B cell (primary cell): ENCODE data around the gene HECTD3. TPM values are rescaled to one million over a fixed set of nuclear protein-coding genes. Genes with fewer than 3 reads are reported as not detected.

Experiments used
- ATAC-seq: fragments of 200-7000 bp; cut with Tn5 transposase; one replicate; pipeline ENCODE4 v1.10.0; 2021; ENCODE audit warnings: low read depth, mild to moderate bottlenecking, moderate number of reproducible peaks, moderate library complexity
- CTCF ChIA-PET: fragments of 350-600 bp; sonication (Branson Sonifier 250); formaldehyde crosslinking; loops from one replicate; lab custom pipeline; 2021; ENCODE audit warnings: antibody characterized with exemption, inconsistent platforms; lab: Charles Lee
- POLR2A ChIA-PET: fragments of 350-600 bp; sonication (Branson Sonifier 250); formaldehyde crosslinking; loops from one replicate; lab custom pipeline; 2021; ENCODE audit warnings: antibody characterized with exemption; lab: Charles Lee
- DNase-seq: peaks from one replicate; pipeline ENCODE4 v3.0.0; 2013
- H2AFZ ChIP-seq: 2 replicates; pipeline ENCODE4 v1.6.1; 2012; ENCODE audit warnings: mild to moderate bottlenecking, low read depth, low read length; ENCODE audit not compliant: insufficient read depth, poor library complexity, severe bottlenecking
- H3K27ac ChIP-seq, 2 donors: 1 replicate in 1 of 2; 2 replicates in 1 of 2; pipeline ENCODE4 v1.5.1; 2012 to 2013; ENCODE audit warnings: low read length in 2 of 2, mild to moderate bottlenecking in 2 of 2, moderate library complexity in 1 of 2
- H3K27me3 ChIP-seq, 4 experiments: fragments of 200-600 bp in 1 of 4; sonication (generic) in 1 of 4; replicated peaks in 1 of 4; 1 replicate in 2 of 4; 2 replicates in 2 of 4; pipeline versions ENCODE4 v1.6.1 to v1.7.0; 2013 to 2016; ENCODE audit warnings: low read length in 3 of 4, mild to moderate bottlenecking in 2 of 4, mixed read lengths in 1 of 4, moderate library complexity in 1 of 4; ENCODE audit not compliant: insufficient read depth in 4 of 4, control insufficient read depth in 3 of 4; ENCODE audit errors: control extremely low read depth in 1 of 4
- H3K36me3 ChIP-seq, 2 experiments: replicated peaks in 1 of 2; 1 replicate in 1 of 2; 2 replicates in 1 of 2; pipeline versions ENCODE4 v1.6.1 to v1.7.1; 2013; ENCODE audit warnings: low read length in 1 of 2; ENCODE audit not compliant: insufficient read depth in 2 of 2, control insufficient read depth in 1 of 2; ENCODE audit errors: control extremely low read depth in 1 of 2, extremely low read depth in 1 of 2
- H3K4me1 ChIP-seq, 2 donors: fragments of 200-600 bp in 1 of 2; sonication (generic) in 1 of 2; 1 replicate in 1 of 2; 2 replicates in 1 of 2; pipeline versions ENCODE4 v1.5.1 to v1.6.1; 2013 to 2017; ENCODE audit warnings: low read length in 2 of 2; ENCODE audit not compliant: control insufficient read depth in 2 of 2, insufficient read depth in 2 of 2
- H3K4me2 ChIP-seq: replicated peaks from 2 replicates; pipeline ENCODE3; 2012; ENCODE audit warnings: mild to moderate bottlenecking, low read depth, low read length; ENCODE audit not compliant: poor library complexity, severe bottlenecking
- H3K4me3 ChIP-seq, 5 experiments: fragments of 200-600 bp in 1 of 5; sonication (generic) in 1 of 5; 1 replicate in 3 of 5; 2 replicates in 2 of 5; pipeline versions ENCODE4 v1.5.1 to v1.7.0; 2011 to 2016; ENCODE audit warnings: low read length in 4 of 5, mild to moderate bottlenecking in 4 of 5, low read depth in 2 of 5, control low read depth in 1 of 5, moderate library complexity in 1 of 5; ENCODE audit not compliant: insufficient read depth in 1 of 5; ENCODE audit errors: control extremely low read depth in 1 of 5, extremely low read depth in 1 of 5
- H3K79me2 ChIP-seq: fragments of 200-600 bp; sonication (generic); one replicate; pipeline ENCODE4 v1.6.0; 2016; ENCODE audit warnings: low read length; ENCODE audit not compliant: control insufficient read depth, insufficient read depth
- H3K9ac ChIP-seq: fragments of 200-600 bp; sonication (generic); 2 replicates; pipeline ENCODE4 v1.6.1; 2017; ENCODE audit warnings: mild to moderate bottlenecking, low read length, moderate library complexity
- H3K9me3 ChIP-seq, 3 donors: one replicate each; pipeline versions ENCODE4 v1.6.1 to v1.7.1; 2013; ENCODE audit warnings: low read length in 2 of 3; ENCODE audit not compliant: control insufficient read depth in 2 of 3, insufficient read depth in 1 of 3; ENCODE audit errors: control extremely low read depth in 1 of 3
- H4K20me1 ChIP-seq: 2 replicates; pipeline ENCODE4 v1.6.0; 2012; ENCODE audit warnings: mild to moderate bottlenecking, low read length; ENCODE audit not compliant: insufficient read depth, control insufficient read depth, poor library complexity, severe bottlenecking
- H3K27ac Mint-ChIP-seq: one replicate; pipeline ENCODE4 v1.8.0; 2021; ENCODE audit warnings: mixed read lengths
- H3K27me3 Mint-ChIP-seq: one replicate; pipeline ENCODE4 v1.8.0; 2021; ENCODE audit warnings: mixed read lengths
- H3K4me1 Mint-ChIP-seq: one replicate; pipeline ENCODE4 v1.8.0; 2021; ENCODE audit warnings: mixed read lengths
- H3K4me3 Mint-ChIP-seq: one replicate; pipeline ENCODE4 v1.8.0; 2021; ENCODE audit warnings: mixed read lengths
- H3K9me3 Mint-ChIP-seq: one replicate; pipeline ENCODE4 v1.8.0; 2022; ENCODE audit warnings: mixed read lengths; ENCODE audit not compliant: insufficient read depth
- CTCF ChIP-seq: fragments of 200-600 bp; IDR thresholded peaks from one replicate; pipeline ENCODE4 v1.8.0; 2022; ENCODE audit warnings: antibody characterized with exemption, mild to moderate bottlenecking
- EZH2 ChIP-seq: IDR thresholded peaks from 2 replicates; pipeline ENCODE4 v1.6.1; 2012; ENCODE audit warnings: borderline replicate concordance, low read depth, mild to moderate bottlenecking, moderate library complexity, low read length; ENCODE audit not compliant: insufficient read depth, poor library complexity, severe bottlenecking
- WGBS: methylation state at CpG from one replicate; pipeline ENCODE4 v1.1.5; 2013; ENCODE audit warnings: missing lambda C conversion rate; ENCODE audit not compliant: insufficient coverage; 5-methylcytosine and 5-hydroxymethylcytosine counted together
- intact Hi-C: fragments of 100-400 bp; cut with micrococcal nuclease; formaldehyde crosslinking; loops from one replicate; pipeline ENCODE4 v1.10.0; 2022
- polyA plus RNA-seq: library from polyadenylated mRNA; depleted of rRNA; stranded (reverse); fragments of >200 nt; gene quantifications from 2 replicates; pipeline ENCODE4 v1.2.3, GENCODE V29; 2012
- total RNA-seq, 2 donors: library from RNA; stranded (reverse); fragments of 120-200 nt in 1 of 2; gene quantifications; 1 replicate in 1 of 2; 2 replicates in 1 of 2; pipeline versions ENCODE4 v1.2.3 to v1.2.4, GENCODE V29; 2013 to 2022

HECTD3 gene
- total and polyA plus RNA-seq, 2 donors (not counting 1 experiment from before 2014, with no cell fraction given): 44.5 to 66.8 TPM

- Histone ChIP-seq H3K4me1 (peaks cover 11% of the 10 kb centered on the region in 2 donors), H3K9me3 (no peaks in the 10 kb centered on the region), H3K4me3 (no peak overlapping the region), H4K20me1 (no peaks in the 10 kb centered on the region), H2AFZ (no peak overlapping the region), H3K4me2 (no peak overlapping the region), H3K79me2 (no peaks in the 10 kb centered on the region), H3K9ac (no peak overlapping the region), H3K27ac (no peak overlapping the region), H3K27me3 (no peaks in the 10 kb centered on the region), H3K36me3 (no peaks in the 10 kb centered on the region)
- DNase-seq (no peak), ATAC-seq (no peak)
- no peak for TF ChIP-seq EZH2
- no peak for TF ChIP-seq CTCF
- Mint-ChIP-seq H3K4me1 (peaks cover 12% of the 10 kb centered on the region), H3K27ac (no peak overlapping the region), H3K27me3 (no peaks in the 10 kb centered on the region), H3K9me3 (no peaks in the 10 kb centered on the region), H3K4me3 (no peak overlapping the region)
- intact Hi-C loops: no loop called here
- CTCF ChIA-PET: interaction anchor here (0.6 to 2.7 kb wide), 2 partner anchors 17 to 323 kb away, joined by 4 to 10 read pairs; no protein-coding TSS in a partner anchor
- POLR2A ChIA-PET: no interaction called here
- 97% methylated on average over 7 of the region's 7 CpGs for WGBS
Measured at GRCh38 chr1:45035631-45036301, 24.6 kb upstream of the HECTD3 start.

GRCh38 chr1:45033356-45033755 is 22.2 kb upstream of the HECTD3 start:
- DNase-seq (peak; percentile 38), ATAC-seq (peak; percentile 51)
- CTCF ChIA-PET: interaction anchor here (0.8 to 2.7 kb wide), 3 partner anchors 14 to 19 kb away, joined by 4 to 10 read pairs (median 6); no protein-coding TSS in a partner anchor
- Histone ChIP-seq H2AFZ (peak overlapping the region; percentile 39), H3K4me1 (peaks cover 11% of the 10 kb centered on the region in 2 donors), H3K27me3 (no peaks in the 10 kb centered on the region), H3K4me3 (no peak overlapping the region), H3K4me2 (peak overlapping the region; percentile 28), H4K20me1 (no peaks in the 10 kb centered on the region), H3K27ac (peak overlapping the region; percentile 28 to 52), H3K79me2 (no peaks in the 10 kb centered on the region), H3K36me3 (no peaks in the 10 kb centered on the region), H3K9ac (peak overlapping the region; percentile 26), H3K9me3 (no peaks in the 10 kb centered on the region)
- Mint-ChIP-seq H3K27me3 (no peaks in the 10 kb centered on the region), H3K4me3 (no peak overlapping the region), H3K27ac (peak overlapping the region; percentile 67), H3K4me1 (peaks cover 12% of the 10 kb centered on the region), H3K9me3 (no peaks in the 10 kb centered on the region)
- WGBS: no CpG with 5 or more reads among the region's 1 CpG
- POLR2A ChIA-PET: no interaction called here
- no peak for TF ChIP-seq EZH2
- TF ChIP-seq CTCF: no peak
- intact Hi-C loops: no loop called here
